ENCODE measurements around the gene AMBP. TPM values are rescaled to one million over a fixed set of nuclear protein-coding genes. Genes with fewer than 3 reads are reported as not detected.

AMBP gene
- total RNA-seq, 2 experiments from 2014 or later, result not detected

DNA sequence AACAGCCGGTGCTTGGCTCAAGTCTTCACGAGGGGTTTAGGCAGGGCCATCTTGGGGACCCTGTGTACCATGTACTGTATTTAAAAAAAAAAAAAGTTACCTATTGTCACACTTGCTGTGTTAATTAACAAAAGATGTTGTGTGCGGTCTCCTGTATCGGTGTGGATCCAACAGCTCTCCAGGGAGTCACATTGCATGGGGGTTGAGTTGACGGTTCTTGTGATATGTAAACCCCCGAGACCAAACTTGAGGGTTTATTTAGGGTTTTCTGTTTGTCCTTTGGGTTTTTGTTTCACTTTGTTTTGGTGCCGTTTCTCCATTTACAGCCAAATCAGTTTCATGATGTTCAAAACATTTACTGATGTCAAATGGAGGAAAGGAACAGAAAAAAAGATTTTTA lies 22.2 kb downstream of the AMBP start:
- no peaks in the 10 kb centered on the region for H3K4me1 ChIP-seq (ENCODE audit: insufficient read depth, low read length)
- intact Hi-C loops (cut with DNase I, micrococcal nuclease), result no loop called here
- H3K27ac Mint-ChIP-seq, result no peak overlapping the region
- TF ChIP-seq, protein P1, sequence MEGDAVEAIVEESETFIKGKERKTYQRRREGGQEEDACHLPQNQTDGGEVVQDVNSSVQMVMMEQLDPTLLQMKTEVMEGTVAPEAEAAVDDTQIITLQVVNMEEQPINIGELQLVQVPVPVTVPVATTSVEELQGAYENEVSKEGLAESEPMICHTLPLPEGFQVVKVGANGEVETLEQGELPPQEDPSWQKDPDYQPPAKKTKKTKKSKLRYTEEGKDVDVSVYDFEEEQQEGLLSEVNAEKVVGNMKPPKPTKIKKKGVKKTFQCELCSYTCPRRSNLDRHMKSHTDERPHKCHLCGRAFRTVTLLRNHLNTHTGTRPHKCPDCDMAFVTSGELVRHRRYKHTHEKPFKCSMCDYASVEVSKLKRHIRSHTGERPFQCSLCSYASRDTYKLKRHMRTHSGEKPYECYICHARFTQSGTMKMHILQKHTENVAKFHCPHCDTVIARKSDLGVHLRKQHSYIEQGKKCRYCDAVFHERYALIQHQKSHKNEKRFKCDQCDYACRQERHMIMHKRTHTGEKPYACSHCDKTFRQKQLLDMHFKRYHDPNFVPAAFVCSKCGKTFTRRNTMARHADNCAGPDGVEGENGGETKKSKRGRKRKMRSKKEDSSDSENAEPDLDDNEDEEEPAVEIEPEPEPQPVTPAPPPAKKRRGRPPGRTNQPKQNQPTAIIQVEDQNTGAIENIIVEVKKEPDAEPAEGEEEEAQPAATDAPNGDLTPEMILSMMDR (IDR thresholded peaks at IDR 0.05), result no peak
- H3K9me3 Mint-ChIP-seq, result no peaks in the 10 kb centered on the region
- no peak for DNase-seq
- peaks cover 0 to 4% of the 10 kb centered on the region in 2 experiments for H3K9me3 ChIP-seq (ENCODE audit: control insufficient read depth in 1 of 2, insufficient read depth in 1 of 2, low read length in 2 of 2)
- no peaks in the 10 kb centered on the region for H3K4me1 Mint-ChIP-seq (ENCODE audit: low read depth)
- no peak overlapping the region for H3K4me3 Mint-ChIP-seq
- ChIA-PET POLR2A (no interaction called here), CTCF (no interaction called here)
- no peaks in the 10 kb centered on the region for H3K36me3 Mint-ChIP-seq (ENCODE audit: low read depth)
- H3K27me3 Mint-ChIP-seq, result no peaks in the 10 kb centered on the region
- H3K4me3 ChIP-seq (ENCODE audit: low read length), result no peak overlapping the region
- no peaks in the 10 kb centered on the region for H3K27me3 ChIP-seq (ENCODE audit: control insufficient read depth in 1 of 2, insufficient read depth in 2 of 2, low read length in 2 of 2)
- no peak overlapping the region for H3K27ac ChIP-seq (ENCODE audit: low read depth in 1 of 2, low read length in 2 of 2)
- H3K36me3 ChIP-seq (ENCODE audit: insufficient read depth, low read length), result no peaks in the 10 kb centered on the region
- no peak for ATAC-seq (ENCODE audit: poor library complexity)

DNA sequence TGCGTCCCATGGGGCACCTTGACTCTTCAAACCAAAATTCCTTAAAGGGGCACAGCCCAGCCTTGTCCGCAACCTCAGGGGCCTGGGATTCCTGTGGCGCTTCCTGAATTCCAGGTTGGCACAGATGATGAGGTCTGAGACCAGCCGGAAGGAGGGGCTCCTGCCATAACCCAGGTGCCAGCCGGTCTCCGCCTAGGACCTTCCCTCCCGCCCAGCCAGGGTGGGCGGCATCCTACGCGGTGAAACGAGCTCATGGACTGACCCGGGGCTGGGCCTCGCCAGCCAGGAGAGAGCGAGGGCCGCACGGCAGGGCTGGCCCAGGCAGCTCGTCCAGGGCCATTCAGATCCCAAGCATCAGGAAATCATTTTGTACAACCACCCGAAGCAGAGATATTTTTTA lies 23.0 kb downstream of the AMBP start:
- H3K27ac Mint-ChIP-seq, result no peak overlapping the region
- no peak overlapping the region for H3K4me3 ChIP-seq (ENCODE audit: low read length)
- H3K4me3 Mint-ChIP-seq, result no peak overlapping the region
- no peaks in the 10 kb centered on the region for H3K36me3 Mint-ChIP-seq (ENCODE audit: low read depth)
- CTCF ChIA-PET, result no interaction called here
- no peaks in the 10 kb centered on the region for H3K27me3 Mint-ChIP-seq
- no peaks in the 10 kb centered on the region for H3K27me3 ChIP-seq (ENCODE audit: control insufficient read depth in 1 of 2, insufficient read depth in 2 of 2, low read length in 2 of 2)
- peaks cover 0 to 4% of the 10 kb centered on the region in 2 experiments for H3K9me3 ChIP-seq (ENCODE audit: control insufficient read depth in 1 of 2, insufficient read depth in 1 of 2, low read length in 2 of 2)
- H3K4me1 ChIP-seq (ENCODE audit: insufficient read depth, low read length), result no peaks in the 10 kb centered on the region
- TF ChIP-seq, protein P1 (IDR thresholded peaks at IDR 0.05), result no peak
- no peak overlapping the region for H3K27ac ChIP-seq (ENCODE audit: low read depth in 1 of 2, low read length in 2 of 2)
- no peaks in the 10 kb centered on the region for H3K4me1 Mint-ChIP-seq (ENCODE audit: low read depth)
- DNase-seq (no peak), ATAC-seq (ENCODE audit: poor library complexity) (no peak)
- POLR2A ChIA-PET, result no interaction called here
- intact Hi-C loops (cut with DNase I, micrococcal nuclease), result no loop called here
- H3K9me3 Mint-ChIP-seq, result no peaks in the 10 kb centered on the region
- no peaks in the 10 kb centered on the region for H3K36me3 ChIP-seq (ENCODE audit: insufficient read depth, low read length)

DNA sequence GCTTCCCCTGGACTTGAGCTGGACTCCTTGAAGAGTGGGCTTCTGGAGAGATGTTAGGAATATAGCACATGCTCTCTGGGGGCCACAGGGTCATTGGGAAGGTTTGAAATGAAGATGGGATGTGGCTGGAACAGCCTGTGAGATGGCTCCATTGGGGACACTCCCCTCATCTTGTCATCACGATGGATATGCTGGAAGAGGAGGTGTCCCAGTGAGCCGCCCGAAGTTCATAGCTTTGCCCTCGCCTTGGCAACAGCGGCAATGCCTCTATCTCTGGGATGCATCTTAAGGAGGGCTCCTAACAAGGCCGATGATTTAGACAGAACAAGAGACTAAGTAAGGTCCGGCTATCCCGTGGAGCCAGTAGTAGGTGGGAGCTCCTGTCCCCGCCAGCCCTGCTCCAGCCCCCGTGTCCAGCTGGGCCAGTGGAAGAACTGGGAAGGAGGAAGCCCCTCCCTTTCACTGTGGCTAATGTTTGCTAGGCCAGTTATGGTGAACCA lies 23.9 kb downstream of the AMBP start:
- TF ChIP-seq, protein P1 (IDR thresholded peaks at IDR 0.05), result no peak
- no peaks in the 10 kb centered on the region for H3K4me1 Mint-ChIP-seq (ENCODE audit: low read depth)
- no peak overlapping the region for H3K27ac ChIP-seq (ENCODE audit: low read depth in 1 of 2, low read length in 2 of 2)
- CTCF ChIA-PET, result no interaction called here
- POLR2A ChIA-PET, result no interaction called here
- no peak overlapping the region for H3K4me3 ChIP-seq (ENCODE audit: low read length)
- no peaks in the 10 kb centered on the region for H3K27me3 ChIP-seq (ENCODE audit: control insufficient read depth in 1 of 2, insufficient read depth in 2 of 2, low read length in 2 of 2)
- H3K4me3 Mint-ChIP-seq, result no peak overlapping the region
- DNase-seq (no peak), ATAC-seq (ENCODE audit: poor library complexity) (no peak)
- H3K27me3 Mint-ChIP-seq, result no peaks in the 10 kb centered on the region
- peaks cover 0 to 4% of the 10 kb centered on the region in 2 experiments for H3K9me3 ChIP-seq (ENCODE audit: control insufficient read depth in 1 of 2, insufficient read depth in 1 of 2, low read length in 2 of 2)
- no peaks in the 10 kb centered on the region for H3K36me3 Mint-ChIP-seq (ENCODE audit: low read depth)
- intact Hi-C loops (cut with DNase I, micrococcal nuclease), result no loop called here
- no peaks in the 10 kb centered on the region for H3K9me3 Mint-ChIP-seq
- H3K27ac Mint-ChIP-seq, result no peak overlapping the region
- no peaks in the 10 kb centered on the region for H3K36me3 ChIP-seq (ENCODE audit: insufficient read depth, low read length)
- no peaks in the 10 kb centered on the region for H3K4me1 ChIP-seq (ENCODE audit: insufficient read depth, low read length)
